ENCODE data around the gene IRX2. TPM values are rescaled to one million over a fixed set of nuclear protein-coding genes. Genes with fewer than 3 reads are reported as not detected.

Gene IRX2
- total RNA-seq, 1 donor from 2014 or later: 31.4 TPM

GRCh38 chr5:2759696-2760461 is 8.4 kb upstream of the IRX2 start:
- TF ChIP-seq CTCF (conservative IDR thresholded peaks at IDR 0.05): no peak
- Mint-ChIP-seq H3K27me3 (peaks cover 40% of the 10 kb centered on the region), H3K4me3 (no peak overlapping the region), H3K36me3 (peaks cover 3% of the 10 kb centered on the region), H3K9me3 (no peaks in the 10 kb centered on the region), H3K4me1 (ENCODE audit: unreplicated experiment) (peaks cover 30% of the 10 kb centered on the region), H3K27ac (no peak overlapping the region)
- DNase-seq (ENCODE audit: extremely low spot score, unreplicated experiment): no peak

GRCh38 chr5:2759091-2759490 is 7.6 kb upstream of the IRX2 start:
- Mint-ChIP-seq H3K27me3 (peaks cover 43% of the 10 kb centered on the region), H3K9me3 (no peaks in the 10 kb centered on the region)

GRCh38 chr5:2758632-2759031 is 7.2 kb upstream of the IRX2 start:
- Mint-ChIP-seq H3K4me1 (ENCODE audit: unreplicated experiment) (peaks cover 35% of the 10 kb centered on the region), H3K27me3 (peaks cover 42% of the 10 kb centered on the region), H3K9me3 (no peaks in the 10 kb centered on the region), H3K36me3 (peaks cover 3% of the 10 kb centered on the region), H3K27ac (no peak overlapping the region), H3K4me3 (peak overlapping the region; percentile 44)
- TF ChIP-seq CTCF (conservative IDR thresholded peaks at IDR 0.05): no peak
- DNase-seq (ENCODE audit: extremely low spot score, unreplicated experiment): no peak

More at GRCh38 chr5:2759091-2759490, 7.6 kb upstream of the IRX2 start:
- peaks cover 3% of the 10 kb centered on the region for H3K36me3 Mint-ChIP-seq
- no peak overlapping the region for H3K4me3 Mint-ChIP-seq
- TF ChIP-seq CTCF (conservative IDR thresholded peaks at IDR 0.05): no peak
- peaks cover 33% of the 10 kb centered on the region for H3K4me1 Mint-ChIP-seq (ENCODE audit: unreplicated experiment)
- DNase-seq (ENCODE audit: extremely low spot score, unreplicated experiment): no peak
- H3K27ac Mint-ChIP-seq: no peak overlapping the region

GRCh38 chr5:2757563-2758351 is 6.3 kb upstream of the IRX2 start:
- TF ChIP-seq CTCF (conservative IDR thresholded peaks at IDR 0.05): no peak
- Mint-ChIP-seq H3K36me3 (peaks cover 3% of the 10 kb centered on the region), H3K9me3 (no peaks in the 10 kb centered on the region), H3K4me3 (peak overlapping the region; percentile 90), H3K27ac (no peak overlapping the region), H3K4me1 (ENCODE audit: unreplicated experiment) (peaks cover 35% of the 10 kb centered on the region), H3K27me3 (peaks cover 50% of the 10 kb centered on the region)
- DNase-seq (ENCODE audit: extremely low spot score, unreplicated experiment): no peak

- Mint-ChIP-seq H3K27me3 (peaks cover 55% of the 10 kb centered on the region), H3K9me3 (no peaks in the 10 kb centered on the region), H3K27ac (peak overlapping the region; percentile 61), H3K4me1 (ENCODE audit: unreplicated experiment) (peaks cover 31% of the 10 kb centered on the region), H3K4me3 (peak overlapping the region; percentile 90), H3K36me3 (peaks cover 3% of the 10 kb centered on the region)
- TF ChIP-seq CTCF (conservative IDR thresholded peaks at IDR 0.05): peak; percentile 41
- no peak for DNase-seq (ENCODE audit: extremely low spot score, unreplicated experiment)
Measured at GRCh38 chr5:2756211-2757152, 5.0 kb upstream of the IRX2 start.
